Measurements from ENCODE around the gene AHDC1. TPM values are rescaled to one million over a fixed set of nuclear protein-coding genes. Genes with fewer than 3 reads are reported as not detected.
A peak's percentile ranks its signal among the peaks of the same experiment; 100 is the strongest.

AHDC1 gene
- total RNA-seq, 2 experiments from 2014 or later: 6.5 to 13.8 TPM

GRCh38 chr1:27548136-27548853 is 55.6 kb downstream of the AHDC1 start:
- Histone ChIP-seq H2AFZ (ENCODE audit: low read length) (no peak overlapping the region), H3K4me2 (ENCODE audit: low read length) (no peak overlapping the region), H3K9me2 (ENCODE audit: insufficient read depth, low read length) (no peaks in the 10 kb centered on the region), H3K79me2 (ENCODE audit: insufficient read depth, low read depth, low read length) (no peaks in the 10 kb centered on the region), H3K4me3 (ENCODE audit: low read depth, low read length, poor library complexity, severe bottlenecking) (no peak overlapping the region), H4K20me1 (ENCODE audit: insufficient read depth, low read length) (no peaks in the 10 kb centered on the region), H3K9me3 (ENCODE audit: low read length) (no peaks in the 10 kb centered on the region), H3K27ac (ENCODE audit: low read depth, low read length, poor library complexity, severe bottlenecking) (no peak overlapping the region), H3K4me1 (ENCODE audit: insufficient read depth, low read length, poor library complexity, severe bottlenecking) (no peaks in the 10 kb centered on the region), H3K36me3 (ENCODE audit: insufficient read depth, low read length) (peaks cover 6% of the 10 kb centered on the region; the same call in 1 of the 2 replicates)
- no peak for TF ChIP-seq EZH2phosphoT487 (IDR thresholded peaks at IDR 0.05; ENCODE audit: borderline replicate concordance, low read depth, low read length)
- TF ChIP-seq, protein P1, sequence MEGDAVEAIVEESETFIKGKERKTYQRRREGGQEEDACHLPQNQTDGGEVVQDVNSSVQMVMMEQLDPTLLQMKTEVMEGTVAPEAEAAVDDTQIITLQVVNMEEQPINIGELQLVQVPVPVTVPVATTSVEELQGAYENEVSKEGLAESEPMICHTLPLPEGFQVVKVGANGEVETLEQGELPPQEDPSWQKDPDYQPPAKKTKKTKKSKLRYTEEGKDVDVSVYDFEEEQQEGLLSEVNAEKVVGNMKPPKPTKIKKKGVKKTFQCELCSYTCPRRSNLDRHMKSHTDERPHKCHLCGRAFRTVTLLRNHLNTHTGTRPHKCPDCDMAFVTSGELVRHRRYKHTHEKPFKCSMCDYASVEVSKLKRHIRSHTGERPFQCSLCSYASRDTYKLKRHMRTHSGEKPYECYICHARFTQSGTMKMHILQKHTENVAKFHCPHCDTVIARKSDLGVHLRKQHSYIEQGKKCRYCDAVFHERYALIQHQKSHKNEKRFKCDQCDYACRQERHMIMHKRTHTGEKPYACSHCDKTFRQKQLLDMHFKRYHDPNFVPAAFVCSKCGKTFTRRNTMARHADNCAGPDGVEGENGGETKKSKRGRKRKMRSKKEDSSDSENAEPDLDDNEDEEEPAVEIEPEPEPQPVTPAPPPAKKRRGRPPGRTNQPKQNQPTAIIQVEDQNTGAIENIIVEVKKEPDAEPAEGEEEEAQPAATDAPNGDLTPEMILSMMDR (conservative IDR thresholded peaks at IDR 0.05; ENCODE audit: low read length): no peak
- DNase-seq (ENCODE audit: low spot score): no peak
- ChIA-PET POLR2A (no interaction called here), CTCF (ENCODE audit: unreplicated experiment) (no interaction called here)
- no TSS peak for BruUV-seq (replicated peaks)
- intact Hi-C loops (cut with micrococcal nuclease; ENCODE audit: unreplicated experiment): no loop called here

GRCh38 chr1:27547220-27548116 is 56.5 kb downstream of the AHDC1 start:
- no TSS peak for BruUV-seq (replicated peaks)
- peaks cover 6% of the 10 kb centered on the region; the same call in 1 of the 2 replicates for H3K36me3 ChIP-seq (ENCODE audit: insufficient read depth, low read length)
- no peak overlapping the region for H3K4me2 ChIP-seq (ENCODE audit: low read length)
- TF ChIP-seq, protein P1 (conservative IDR thresholded peaks at IDR 0.05; ENCODE audit: low read length): peak; percentile 41; the same call in 1 of the 2 replicates
- no peak for TF ChIP-seq EZH2phosphoT487 (IDR thresholded peaks at IDR 0.05; ENCODE audit: borderline replicate concordance, low read depth, low read length)
- ChIA-PET POLR2A (no interaction called here), CTCF (ENCODE audit: unreplicated experiment) (no interaction called here)
- H3K4me3 ChIP-seq (ENCODE audit: low read depth, low read length, poor library complexity, severe bottlenecking): no peak overlapping the region
- H2AFZ ChIP-seq (ENCODE audit: low read length): no peak overlapping the region
- no peak for DNase-seq (ENCODE audit: low spot score)
- no peaks in the 10 kb centered on the region for H4K20me1 ChIP-seq (ENCODE audit: insufficient read depth, low read length)
- H3K9me3 ChIP-seq (ENCODE audit: low read length): no peaks in the 10 kb centered on the region
- intact Hi-C loops (cut with micrococcal nuclease; ENCODE audit: unreplicated experiment): no loop called here
- no peak overlapping the region for H3K27ac ChIP-seq (ENCODE audit: low read depth, low read length, poor library complexity, severe bottlenecking)
- H3K79me2 ChIP-seq (ENCODE audit: insufficient read depth, low read depth, low read length): no peaks in the 10 kb centered on the region
- H3K9me2 ChIP-seq (ENCODE audit: insufficient read depth, low read length): no peaks in the 10 kb centered on the region
- no peaks in the 10 kb centered on the region for H3K4me1 ChIP-seq (ENCODE audit: insufficient read depth, low read length, poor library complexity, severe bottlenecking)
